HG02610 (cell line): Measurements from ENCODE around the gene GSTA1.
"Not testable (repeated sequence)": the region's sequence is repeated elsewhere in the genome, so short reads cannot be mapped to it uniquely, and the experiment has no call there.

Experiments used
- ATAC-seq: cut with Tn5 transposase; IDR thresholded peaks from one replicate; pipeline ENCODE4 v1.9.1; 2021; ENCODE audit warnings: mild to moderate bottlenecking, moderate library complexity; ENCODE audit not compliant: unreplicated experiment

GSTA1 gene

GRCh38 chr6:52759085-52759484 is 44.5 kb downstream of the GSTA1 start:
- no peak for ATAC-seq

DNA sequence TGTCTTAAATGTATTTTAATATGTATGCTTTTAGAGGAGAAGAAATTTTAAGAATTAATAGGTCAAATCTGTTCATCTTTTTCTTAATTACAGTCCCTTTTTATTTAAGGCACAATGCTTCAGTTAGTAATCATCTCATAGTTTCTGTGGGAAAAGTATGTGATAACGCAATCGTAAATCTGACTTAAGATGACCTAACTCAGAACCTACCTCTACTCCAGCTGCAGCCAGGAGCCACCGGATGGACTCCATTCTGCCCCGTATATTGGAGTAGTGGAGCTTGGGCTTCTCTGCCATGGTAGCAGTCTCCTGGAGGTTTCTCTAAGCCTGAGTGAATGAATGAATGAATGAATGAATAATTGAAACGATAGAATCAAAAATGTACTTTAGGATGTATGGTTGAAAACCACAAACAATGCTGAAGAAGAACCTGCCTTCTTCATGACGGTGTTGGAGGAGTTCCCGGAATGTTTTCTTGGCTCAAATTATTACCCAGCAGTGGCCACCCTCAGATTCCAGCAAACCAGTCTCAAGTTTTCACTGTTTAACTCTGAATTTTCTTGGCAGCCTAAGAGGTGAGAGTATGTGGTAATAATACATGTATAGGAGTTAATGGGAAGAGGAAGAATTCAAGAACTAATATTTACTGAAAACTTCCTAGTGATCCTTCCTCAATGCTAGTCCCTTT is 45.8 kb downstream of the GSTA1 start:
- ATAC-seq: not testable (repeated sequence)

DNA sequence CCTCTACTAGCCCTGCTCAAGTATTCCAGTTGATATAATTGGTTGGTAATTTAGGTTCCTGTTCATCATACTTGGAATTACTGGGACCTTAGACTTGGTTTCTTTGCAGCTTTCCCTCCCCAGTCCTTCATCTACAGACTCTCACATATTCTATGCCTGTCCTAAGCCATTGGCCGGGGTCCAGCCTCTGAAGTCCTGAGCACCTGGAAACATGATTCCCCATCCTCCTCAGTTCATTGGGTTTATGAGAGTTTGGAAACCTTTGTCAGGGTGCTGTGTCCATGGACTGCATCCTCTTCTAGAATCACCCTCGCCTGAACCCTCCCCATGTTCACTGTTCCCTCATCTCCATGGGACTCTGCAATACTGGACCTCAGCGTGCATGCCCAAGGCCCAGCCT is 49.2 kb downstream of the GSTA1 start:
- ATAC-seq: no peak

DNA sequence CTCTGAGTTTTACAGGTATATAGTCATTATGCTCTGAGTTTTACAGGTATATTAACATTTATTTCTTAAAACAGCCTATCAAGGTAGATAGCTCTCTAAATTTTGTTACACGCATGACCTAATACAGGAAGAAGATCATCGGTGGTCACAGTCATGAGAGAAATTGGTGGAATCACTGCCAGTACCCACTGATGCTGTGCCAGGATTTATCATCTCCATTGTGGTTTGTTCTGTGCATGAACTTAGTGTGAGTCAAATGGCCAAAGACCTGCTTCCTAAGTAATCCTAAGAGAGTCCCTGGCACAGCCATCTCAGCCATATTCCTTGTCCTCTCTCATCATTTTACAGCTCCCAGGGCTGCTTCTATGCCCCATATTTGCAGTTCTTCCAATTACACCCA is 50.5 kb downstream of the GSTA1 start:
- not testable (repeated sequence) for ATAC-seq

GRCh38 chr6:52752310-52752709 is 51.3 kb downstream of the GSTA1 start:
- ATAC-seq: no peak

DNA sequence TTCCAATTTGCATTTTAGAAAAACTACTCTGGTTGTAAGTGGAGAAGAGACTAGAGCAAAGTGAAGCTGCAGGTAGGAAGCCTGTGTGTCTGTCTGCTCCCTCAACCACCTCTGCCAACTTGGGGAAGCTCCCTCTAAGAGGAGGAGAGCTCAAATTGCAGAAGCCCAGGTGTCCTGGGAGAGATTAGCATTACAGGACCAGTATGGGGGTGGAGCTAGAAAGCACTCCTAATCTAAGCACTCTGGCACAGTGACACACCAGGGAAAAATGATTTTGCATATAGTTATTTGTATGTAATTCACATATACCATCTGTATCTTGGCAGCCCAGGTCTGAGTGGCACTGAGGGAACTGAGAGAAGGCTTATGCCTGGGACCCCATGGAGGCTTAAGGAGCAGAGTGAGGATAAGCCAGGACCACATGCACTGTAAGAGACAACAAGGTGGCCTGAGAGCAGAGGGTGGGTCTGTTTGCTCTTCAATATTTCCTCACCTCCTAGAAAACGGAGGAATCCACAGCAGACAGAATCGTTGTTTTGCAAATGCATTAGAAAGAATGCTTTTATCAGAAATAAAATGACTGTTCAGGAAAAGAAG is 54.0 kb downstream of the GSTA1 start:
- no peak for ATAC-seq

GRCh38 chr6:52747301-52747700 is 56.3 kb downstream of the GSTA1 start:
- ATAC-seq: not testable (repeated sequence)

GRCh38 chr6:52746213-52746612 is 57.4 kb downstream of the GSTA1 start:
- no peak for ATAC-seq

DNA sequence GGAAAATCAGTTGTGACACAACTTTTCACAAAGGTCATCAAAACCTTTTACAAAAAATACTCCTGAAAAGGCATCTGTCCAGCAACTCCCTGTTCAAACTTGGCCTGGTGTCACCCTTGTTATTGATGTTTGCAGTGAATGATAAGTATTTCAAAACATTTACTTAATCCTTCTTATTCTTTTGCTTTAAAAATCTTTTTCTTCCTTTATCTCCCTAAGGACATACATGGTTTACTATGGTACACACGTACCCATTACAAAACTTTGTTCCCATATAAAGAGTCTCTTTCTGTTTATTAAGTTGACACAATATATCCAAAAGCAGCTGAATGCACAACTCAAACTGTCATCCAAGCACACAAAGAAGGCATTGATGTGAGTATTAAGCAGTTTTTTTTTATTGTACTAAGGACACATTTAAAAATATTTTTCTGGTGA is 57.8 kb downstream of the GSTA1 start:
- ATAC-seq: no peak

DNA sequence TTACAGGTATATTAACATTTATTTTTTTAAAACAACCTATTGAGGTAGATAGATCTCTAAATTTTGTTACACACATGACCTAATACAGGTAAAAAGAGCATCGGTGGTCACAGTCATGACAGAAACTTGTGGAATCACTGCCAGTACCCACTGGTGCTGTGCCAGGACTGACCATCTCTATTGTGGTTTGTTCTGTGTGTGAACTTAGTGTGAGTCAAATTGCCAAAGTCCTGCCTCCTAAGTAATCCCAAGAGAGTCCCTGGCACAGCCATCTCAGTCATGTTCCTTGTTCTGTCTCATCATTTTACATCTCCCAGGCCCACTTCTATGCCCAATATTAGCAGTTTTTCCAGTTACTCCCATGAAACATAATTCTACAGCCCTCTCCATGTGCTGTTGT is 61.7 kb downstream of the GSTA1 start:
- no peak for ATAC-seq
